ENCODE data around the gene ZNF530.

Gene ZNF530

GRCh38 chr19:57615346-57615745 is 15.7 kb downstream of the ZNF530 start:
- H3K36me3 ChIP-seq: peaks cover 51 to 57% (median 56%) of the 10 kb centered on the region in 3 donors
- intact Hi-C loops (cut with DNase I; ENCODE audit: low total_unique reads): no loop called here
- no peak for TF ChIP-seq CTCF (IDR thresholded peaks at IDR 0.05)
- H3K27me3 ChIP-seq: no peaks in the 10 kb centered on the region
- DNase-seq: no peak
- H3K4me1 ChIP-seq: peaks cover 0 to 21% (median 12%) of the 10 kb centered on the region in 4 donors
- peaks cover 16 to 67% (median 60%) of the 10 kb centered on the region in 3 donors for H3K9me3 ChIP-seq
- H3K27ac ChIP-seq: no peak overlapping the region
- peak overlapping the region in 1 of 2 donors; percentile 75 for H3K4me3 ChIP-seq

GRCh38 chr19:57620673-57621348 is 21.1 kb downstream of the ZNF530 start:
- H3K27ac ChIP-seq: no peak overlapping the region
- intact Hi-C loops (cut with DNase I; ENCODE audit: low total_unique reads): no loop called here
- peaks cover 36 to 100% (median 100%) of the 10 kb centered on the region in 3 donors for H3K9me3 ChIP-seq
- DNase-seq: no peak
- H3K36me3 ChIP-seq: peaks cover 96 to 100% (median 97%) of the 10 kb centered on the region in 3 donors
- H3K27me3 ChIP-seq: no peaks in the 10 kb centered on the region
- no peak for TF ChIP-seq CTCF (IDR thresholded peaks at IDR 0.05)
- no peak overlapping the region for H3K4me3 ChIP-seq
- H3K4me1 ChIP-seq: no peaks in the 10 kb centered on the region

GRCh38 chr19:57623091-57623490 is 23.4 kb downstream of the ZNF530 start:
- no peak for TF ChIP-seq CTCF (IDR thresholded peaks at IDR 0.05)
- no peaks in the 10 kb centered on the region for H3K4me1 ChIP-seq
- no peak overlapping the region for H3K27ac ChIP-seq
- intact Hi-C loops (cut with DNase I; ENCODE audit: low total_unique reads): no loop called here
- H3K36me3 ChIP-seq: peaks cover 74 to 91% (median 89%) of the 10 kb centered on the region in 3 donors
- no peaks in the 10 kb centered on the region for H3K27me3 ChIP-seq
- peaks cover 42 to 100% (median 99%) of the 10 kb centered on the region in 3 donors for H3K9me3 ChIP-seq
- H3K4me3 ChIP-seq: no peak overlapping the region
- no peak for DNase-seq

- peak in 1 of 2 experiments; percentile 11 for TF ChIP-seq CTCF (IDR thresholded peaks at IDR 0.05)
- peak within 1 kb of the TSS; percentile 61 to 83 for H3K4me3 ChIP-seq
- peaks cover 56 to 72% (median 68%) of the 10 kb centered on the region in 3 donors for H3K36me3 ChIP-seq
- peak; percentile 91 to 94 for DNase-seq
- no peaks in the 10 kb centered on the region for H3K27me3 ChIP-seq
- intact Hi-C loops (cut with DNase I; ENCODE audit: low total_unique reads): no loop called here
- peaks cover 0 to 9% (median 6%) of the 10 kb centered on the region in 4 donors for H3K4me1 ChIP-seq
- peaks cover 7 to 81% (median 36%) of the 10 kb centered on the region in 3 donors for H3K9me3 ChIP-seq
- H3K27ac ChIP-seq: peak within 1 kb of the TSS; percentile 71 to 78
These were observed 33.5 kb downstream of the ZNF530 start, which contains the start of gene ZNF211 for GRCh38 chr19:57632987-57633831. Gene ZNF211, plus strand, starts transcription at chr19:57633168. Its CDS starts 179 bp downstream, at chr19:57633347.

GRCh38 chr19:57633832-57634131 is 34.1 kb downstream of the ZNF530 start:
- Histone ChIP-seq H3K4me3 (peak overlapping the region; percentile 61 to 83), H3K4me1 (peaks cover 0 to 9% (median 6%) of the 10 kb centered on the region in 4 donors), H3K36me3 (peaks cover 57 to 77% (median 73%) of the 10 kb centered on the region in 3 donors), H3K27ac (peak overlapping the region; percentile 71 to 78), H3K27me3 (no peaks in the 10 kb centered on the region), H3K9me3 (peaks cover 7 to 81% (median 36%) of the 10 kb centered on the region in 3 donors)
- DNase-seq: no peak
- TF ChIP-seq CTCF (IDR thresholded peaks at IDR 0.05): no peak
- intact Hi-C loops (cut with DNase I; ENCODE audit: low total_unique reads): no loop called here
